Measurements from ENCODE around the gene PSMG3.

PSMG3 gene

DNA sequence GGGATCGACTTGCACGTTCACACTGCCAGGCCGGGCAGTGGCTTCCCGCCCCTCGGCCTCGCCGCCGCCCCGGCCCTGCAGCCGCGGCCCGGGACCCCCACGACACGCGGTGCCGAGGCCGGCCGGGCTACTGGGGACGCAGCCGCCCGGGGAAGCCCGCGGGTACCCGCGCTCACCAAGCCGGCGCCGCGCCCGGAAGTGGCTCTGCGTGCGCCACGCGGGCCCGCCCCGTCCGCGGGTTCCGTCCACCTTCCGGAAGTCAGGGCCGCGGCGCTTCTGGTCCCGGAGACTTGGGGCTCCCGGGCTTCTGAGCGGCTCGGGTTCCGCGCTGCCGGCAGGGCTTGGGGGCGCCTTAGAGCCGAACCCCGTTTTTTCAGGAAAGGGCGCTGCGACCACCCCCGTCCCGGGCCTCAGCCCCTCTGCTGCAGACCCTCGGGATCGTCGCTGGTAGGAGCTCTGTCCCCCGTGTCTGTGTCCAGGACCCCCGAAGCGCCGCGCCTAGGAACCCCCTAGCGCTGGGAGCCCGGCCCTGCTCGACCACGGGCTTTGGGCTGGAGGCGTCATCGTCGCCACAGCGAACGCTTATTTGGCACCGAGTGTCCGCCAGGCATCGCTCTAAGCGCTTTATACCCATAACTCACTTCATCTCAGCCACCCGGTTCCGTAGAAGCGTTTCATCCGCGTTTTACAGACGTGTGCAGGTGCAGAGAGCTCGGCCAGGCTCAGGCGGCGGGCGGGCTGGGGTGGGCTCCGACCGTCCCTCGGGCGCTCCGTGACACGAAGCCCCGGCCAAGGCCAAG lies at the start of gene PSMG3:
PSMG3 (minus strand) TSS at position 200 of the 800 bp plus-strand sequence. CDS start 693 bp downstream, outside the sequence.
- peaks cover 30 to 49% of the 10 kb centered on the region in 2 donors for H3K36me3 Mint-ChIP-seq
- no peaks in the 10 kb centered on the region for H3K9me3 Mint-ChIP-seq
- peaks cover 36 to 57% of the 10 kb centered on the region in 2 donors for H3K4me1 Mint-ChIP-seq
- H3K27me3 Mint-ChIP-seq, result no peaks in the 10 kb centered on the region
- H3K27ac Mint-ChIP-seq, result peak within 1 kb of the TSS; percentile 94
- ATAC-seq (replicated peaks) (peak; percentile 95 to 96), DNase-seq (peak; percentile 88)
- peak within 1 kb of the TSS; percentile 85 to 86 for H3K4me3 Mint-ChIP-seq

- ATAC-seq (replicated peaks) (no peak), DNase-seq (no peak)
- peaks cover 16 to 30% of the 10 kb centered on the region in 2 donors for H3K27me3 Mint-ChIP-seq
- H3K4me1 Mint-ChIP-seq, result no peaks in the 10 kb centered on the region
- H3K27ac Mint-ChIP-seq, result no peak overlapping the region
- no peaks in the 10 kb centered on the region for H3K36me3 Mint-ChIP-seq
- H3K4me3 Mint-ChIP-seq, result no peak overlapping the region
- no peaks in the 10 kb centered on the region for H3K9me3 Mint-ChIP-seq
These were observed 48.6 kb upstream of the PSMG3 start for GRCh38 chr7:1618475-1618874.

DNA sequence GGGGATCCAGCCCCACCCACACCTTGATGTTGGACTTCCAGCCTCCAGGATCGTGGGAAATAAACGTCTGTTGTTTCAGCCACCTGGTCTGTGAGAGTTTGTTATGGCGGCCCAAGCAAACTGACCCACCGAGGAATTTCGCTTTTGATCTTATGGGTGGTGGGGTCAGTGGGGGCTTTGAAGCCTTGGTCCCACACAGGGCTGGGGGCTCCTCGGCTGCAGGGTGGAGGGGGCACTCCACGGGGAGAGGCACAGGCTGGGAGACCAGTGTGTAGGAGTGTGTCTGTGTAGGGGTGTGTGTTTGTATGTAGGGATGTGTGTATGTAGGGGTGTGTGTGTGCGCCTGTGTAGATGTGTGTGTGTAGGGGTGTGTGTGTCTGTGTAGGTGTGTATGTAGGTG lies 48.1 kb upstream of the PSMG3 start:
- peaks cover 16 to 30% of the 10 kb centered on the region in 2 donors for H3K27me3 Mint-ChIP-seq
- no peak overlapping the region for H3K27ac Mint-ChIP-seq
- no peak overlapping the region for H3K4me3 Mint-ChIP-seq
- no peaks in the 10 kb centered on the region for H3K9me3 Mint-ChIP-seq
- no peak for ATAC-seq (replicated peaks)
- no peaks in the 10 kb centered on the region for H3K36me3 Mint-ChIP-seq
- H3K4me1 Mint-ChIP-seq, result no peaks in the 10 kb centered on the region
- DNase-seq, result no peak

DNA sequence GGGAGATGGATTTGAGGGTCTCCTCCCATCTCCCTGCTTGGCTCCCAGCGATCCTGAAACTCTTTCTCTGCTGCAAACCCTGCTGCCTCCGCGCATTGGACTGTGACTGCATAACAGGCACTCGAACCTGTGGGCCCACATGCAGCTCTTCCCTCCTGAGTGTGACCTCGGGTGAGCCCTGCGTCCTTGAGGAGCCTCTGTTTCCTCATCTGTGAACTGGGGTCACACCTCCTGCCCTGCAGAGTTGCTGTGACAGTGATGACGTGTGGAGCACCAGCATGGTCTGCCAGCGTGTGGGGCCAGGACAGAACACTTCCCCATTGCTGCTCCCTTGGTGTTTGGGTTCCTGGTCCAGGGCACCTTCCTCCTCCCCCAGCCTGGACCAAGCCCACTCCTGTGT lies 46.9 kb upstream of the PSMG3 start:
- ATAC-seq (replicated peaks) (no peak), DNase-seq (no peak)
- Mint-ChIP-seq H3K27me3 (peaks cover 11 to 35% of the 10 kb centered on the region in 2 donors), H3K4me1 (no peaks in the 10 kb centered on the region), H3K36me3 (no peaks in the 10 kb centered on the region), H3K27ac (no peak overlapping the region), H3K4me3 (no peak overlapping the region), H3K9me3 (no peaks in the 10 kb centered on the region)

- Mint-ChIP-seq H3K36me3 (no peaks in the 10 kb centered on the region), H3K9me3 (no peaks in the 10 kb centered on the region), H3K27ac (no peak overlapping the region), H3K27me3 (peaks cover 27 to 37% of the 10 kb centered on the region in 2 donors), H3K4me1 (no peaks in the 10 kb centered on the region), H3K4me3 (no peak overlapping the region)
- ATAC-seq (replicated peaks) (no peak), DNase-seq (no peak)
These were observed 41.9 kb upstream of the PSMG3 start for GRCh38 chr7:1611708-1612241.

DNA sequence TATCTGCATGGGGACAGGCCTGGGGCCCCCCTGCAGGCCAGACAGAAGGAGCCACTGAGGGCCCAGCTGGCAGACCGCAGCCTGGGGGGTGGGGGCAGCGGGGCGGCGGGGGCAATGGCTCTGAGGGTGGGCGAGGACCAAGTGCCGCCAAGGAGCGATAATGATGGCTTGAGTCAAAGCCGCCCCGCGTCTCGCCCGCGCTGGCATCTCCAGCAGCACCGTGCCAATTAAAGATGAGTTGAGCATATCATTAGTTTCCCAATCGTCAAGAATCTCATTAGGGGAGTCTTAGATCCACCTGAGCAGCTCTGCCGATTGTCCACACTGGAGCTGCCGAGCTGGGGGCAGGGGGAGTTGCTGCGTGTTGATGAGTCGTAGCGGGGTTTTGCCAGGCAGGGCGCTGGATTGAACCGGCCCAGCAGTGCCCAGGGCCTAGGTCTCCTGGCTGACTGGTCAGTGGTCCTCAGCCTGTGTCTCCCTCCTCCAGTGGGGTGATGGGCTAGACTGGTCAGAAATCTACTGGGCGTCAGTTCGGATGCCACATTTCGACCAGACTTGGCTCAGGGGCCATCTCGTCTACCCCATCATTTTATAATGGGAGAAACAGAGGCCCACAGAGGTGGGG lies 41.0 kb upstream of the PSMG3 start:
- Mint-ChIP-seq H3K27me3 (peaks cover 32 to 44% of the 10 kb centered on the region in 2 donors), H3K27ac (no peak overlapping the region), H3K4me1 (no peaks in the 10 kb centered on the region), H3K4me3 (no peak overlapping the region), H3K9me3 (no peaks in the 10 kb centered on the region), H3K36me3 (no peaks in the 10 kb centered on the region)
- no peak for ATAC-seq (replicated peaks)
- no peak for DNase-seq

- no peak for DNase-seq
- Mint-ChIP-seq H3K4me3 (no peak overlapping the region), H3K27me3 (peaks cover 32 to 49% of the 10 kb centered on the region in 2 donors), H3K36me3 (no peaks in the 10 kb centered on the region), H3K27ac (no peak overlapping the region), H3K4me1 (no peaks in the 10 kb centered on the region), H3K9me3 (no peaks in the 10 kb centered on the region)
- no peak for ATAC-seq (replicated peaks)
These were observed 40.3 kb upstream of the PSMG3 start for GRCh38 chr7:1610013-1610677.

- H3K27ac Mint-ChIP-seq, result no peak overlapping the region
- no peaks in the 10 kb centered on the region for H3K9me3 Mint-ChIP-seq
- no peaks in the 10 kb centered on the region for H3K36me3 Mint-ChIP-seq
- ATAC-seq (replicated peaks), result no peak
- no peaks in the 10 kb centered on the region for H3K4me1 Mint-ChIP-seq
- H3K4me3 Mint-ChIP-seq, result no peak overlapping the region
- DNase-seq, result no peak
- H3K27me3 Mint-ChIP-seq, result peaks cover 27 to 43% of the 10 kb centered on the region in 2 donors
These were observed 39.2 kb upstream of the PSMG3 start for GRCh38 chr7:1609023-1609422.

DNA sequence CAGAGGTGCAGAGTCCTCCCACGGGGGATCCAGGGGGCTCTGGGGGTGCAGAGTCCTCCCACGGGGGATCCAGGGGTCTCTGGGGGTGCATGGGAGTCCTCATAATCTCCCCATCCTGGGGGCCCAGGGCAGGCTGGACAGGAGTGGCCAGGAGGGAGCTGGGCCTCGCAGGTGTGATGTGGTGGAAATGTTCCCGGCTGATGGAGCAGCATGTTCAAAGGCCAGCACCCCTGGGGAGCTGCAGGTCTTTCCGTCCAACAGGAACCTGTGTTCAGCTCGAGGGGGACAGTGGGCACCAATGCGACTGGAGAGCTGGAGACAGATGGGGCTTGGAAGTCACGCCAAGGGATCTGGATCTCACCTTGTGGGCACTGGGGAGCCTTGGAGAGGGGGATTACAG lies 38.5 kb upstream of the PSMG3 start:
- no peak overlapping the region for H3K27ac Mint-ChIP-seq
- no peaks in the 10 kb centered on the region for H3K9me3 Mint-ChIP-seq
- no peaks in the 10 kb centered on the region for H3K36me3 Mint-ChIP-seq
- ATAC-seq (replicated peaks) (no peak), DNase-seq (no peak)
- H3K27me3 Mint-ChIP-seq, result peaks cover 28 to 44% of the 10 kb centered on the region in 2 donors
- no peaks in the 10 kb centered on the region for H3K4me1 Mint-ChIP-seq
- no peak overlapping the region for H3K4me3 Mint-ChIP-seq

- ATAC-seq (replicated peaks) (no peak), DNase-seq (no peak)
- Mint-ChIP-seq H3K4me3 (no peak overlapping the region), H3K9me3 (no peaks in the 10 kb centered on the region), H3K36me3 (no peaks in the 10 kb centered on the region), H3K4me1 (no peaks in the 10 kb centered on the region), H3K27ac (no peak overlapping the region), H3K27me3 (peaks cover 32 to 48% of the 10 kb centered on the region in 2 donors)
These were observed 37.9 kb upstream of the PSMG3 start for GRCh38 chr7:1607696-1608095.

DNA sequence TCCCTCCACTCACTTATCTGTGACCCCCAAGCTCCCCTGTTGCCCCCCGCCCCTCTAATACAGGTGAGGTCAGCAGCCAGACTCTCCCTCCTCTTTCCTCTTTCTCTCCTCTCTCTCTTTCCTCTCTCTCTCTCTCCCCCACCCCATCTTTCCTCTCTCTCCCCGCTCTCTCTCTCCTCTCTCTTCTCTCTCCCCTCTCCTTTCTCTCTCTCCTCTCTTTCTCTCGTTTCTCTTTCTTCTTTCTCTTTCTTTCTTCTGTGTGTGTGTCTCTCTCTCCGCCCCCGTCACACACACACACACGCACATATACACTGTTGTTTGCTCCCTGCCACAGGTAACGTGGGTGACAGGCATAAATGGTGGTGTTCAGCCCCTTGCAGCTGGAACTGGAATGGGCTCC lies 37.2 kb upstream of the PSMG3 start:
- Mint-ChIP-seq H3K27ac (no peak overlapping the region), H3K9me3 (no peaks in the 10 kb centered on the region), H3K27me3 (peaks cover 32 to 41% of the 10 kb centered on the region in 2 donors), H3K4me1 (no peaks in the 10 kb centered on the region), H3K36me3 (no peaks in the 10 kb centered on the region), H3K4me3 (no peak overlapping the region)
- ATAC-seq (replicated peaks), result no peak
- no peak for DNase-seq

- H3K36me3 Mint-ChIP-seq, result no peaks in the 10 kb centered on the region
- H3K4me3 Mint-ChIP-seq, result no peak overlapping the region
- H3K27ac Mint-ChIP-seq, result no peak overlapping the region
- H3K9me3 Mint-ChIP-seq, result no peaks in the 10 kb centered on the region
- no peak for DNase-seq
- H3K4me1 Mint-ChIP-seq, result no peaks in the 10 kb centered on the region
- no peak for ATAC-seq (replicated peaks)
- H3K27me3 Mint-ChIP-seq, result peaks cover 27 to 28% of the 10 kb centered on the region in 2 donors
These were observed 34.6 kb upstream of the PSMG3 start for GRCh38 chr7:1604383-1604782.

DNA sequence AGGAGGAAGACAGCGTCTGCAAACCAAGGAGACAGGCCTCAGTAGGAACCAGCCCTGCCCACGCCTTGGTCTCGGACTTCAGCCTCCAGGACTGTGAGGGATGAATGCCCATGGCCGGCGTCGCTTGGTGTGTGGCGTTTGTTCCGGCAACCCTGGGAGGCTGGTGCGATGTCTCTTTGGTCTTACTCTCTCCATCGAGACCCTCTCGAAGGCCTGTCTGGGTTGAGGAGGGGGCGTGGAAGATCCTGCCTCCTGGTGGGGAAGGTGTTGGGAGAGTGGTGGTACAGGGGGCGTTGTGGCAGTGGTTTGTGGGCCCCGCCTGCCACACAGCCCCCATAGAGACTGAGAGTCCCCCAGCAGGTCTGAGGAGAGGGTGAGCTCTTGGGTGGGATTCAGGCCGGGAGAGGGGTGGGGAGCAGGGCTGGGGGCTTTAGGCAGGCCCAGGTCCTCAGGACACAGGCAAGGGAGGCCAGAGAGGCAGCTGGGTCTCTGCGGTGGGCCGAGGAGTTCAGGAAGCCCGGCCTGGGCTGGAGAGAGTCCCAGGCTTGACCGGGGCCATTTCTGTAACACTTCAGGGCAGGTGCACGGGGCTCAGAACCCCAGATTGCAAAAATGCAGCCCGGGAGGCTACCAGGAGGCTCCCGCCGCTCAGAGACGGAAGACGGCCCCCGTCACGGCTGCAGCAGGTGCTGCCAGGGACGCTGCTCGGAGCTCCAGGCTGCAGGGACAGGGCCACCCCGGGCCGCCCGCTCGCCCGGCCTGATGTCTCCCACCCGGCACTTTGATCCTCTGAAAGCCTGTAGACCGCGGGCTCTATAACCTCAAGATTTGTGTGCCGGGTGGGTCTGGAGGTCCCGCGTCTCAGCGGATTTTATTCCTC lies 33.8 kb upstream of the PSMG3 start:
- H3K36me3 Mint-ChIP-seq, result peaks cover 0 to under 1% of the 10 kb centered on the region in 2 donors
- ATAC-seq (replicated peaks) (no peak), DNase-seq (no peak)
- H3K4me3 Mint-ChIP-seq, result no peak overlapping the region
- no peaks in the 10 kb centered on the region for H3K4me1 Mint-ChIP-seq
- H3K9me3 Mint-ChIP-seq, result peaks cover 0 to 1% of the 10 kb centered on the region in 2 donors
- no peak overlapping the region for H3K27ac Mint-ChIP-seq
- H3K27me3 Mint-ChIP-seq, result peaks cover 22 to 27% of the 10 kb centered on the region in 2 donors

DNA sequence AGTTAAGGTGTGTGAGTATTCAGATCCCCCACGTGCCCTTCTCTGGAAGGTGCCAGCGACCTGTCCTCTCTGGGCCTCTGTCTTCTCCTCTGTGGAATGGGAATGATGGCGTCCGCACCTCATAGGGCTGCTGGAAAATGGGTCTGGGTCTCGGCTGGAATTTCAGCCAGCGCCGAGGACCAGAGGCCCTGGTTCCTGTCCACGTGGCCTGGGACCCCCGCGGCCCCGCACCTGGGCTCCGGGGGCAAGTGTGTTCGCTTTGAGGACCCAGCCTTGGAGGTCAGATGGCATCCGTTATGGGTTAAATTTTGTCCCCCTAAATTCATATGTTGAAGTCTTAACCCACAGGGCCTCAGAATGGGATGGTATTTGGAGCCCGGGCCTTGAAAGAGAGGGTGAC lies 32.6 kb upstream of the PSMG3 start:
- Mint-ChIP-seq H3K27ac (no peak overlapping the region), H3K4me3 (no peak overlapping the region), H3K27me3 (peaks cover 20 to 26% of the 10 kb centered on the region in 2 donors), H3K36me3 (peaks cover 0 to 9% of the 10 kb centered on the region in 2 donors), H3K4me1 (peaks cover 0 to 3% of the 10 kb centered on the region in 2 donors), H3K9me3 (peaks cover 0 to 5% of the 10 kb centered on the region in 2 donors)
- ATAC-seq (replicated peaks) (no peak), DNase-seq (no peak)

Data from stimulated activated naive B cell treated with anti-CD40 and anti-IgM and Interleukin-4, amounts not matched to agents 10 μg/mL and 1 μg/mL and 100 μg/mL, for 72 hours (primary cell).